Kidney (tissue), 14 donors: ENCODE results near the gene KNCN. TPM values are rescaled to one million over a fixed set of nuclear protein-coding genes. Genes with fewer than 3 reads are reported as not detected.
A peak's percentile ranks its signal among the peaks of the same experiment; 100 is the strongest.

Source experiments
- DNase-seq, 5 donors: peaks; one replicate each; pipeline ENCODE4 v3.0.0-alpha.2; 2013 to 2020
- FAIRE-seq: peaks from 2 replicates; lab custom pipeline; 2012; peaks lifted over from hg19 to GRCh38; lab: Jason Lieb, UNC
- H3K27ac ChIP-seq, 2 donors: one replicate each; pipeline ENCODE4 v1.7.0; 2013; ENCODE audit warnings: low read depth in 2 of 2, low read length in 2 of 2, inconsistent platforms in 1 of 2
- H3K27me3 ChIP-seq: one replicate; pipeline ENCODE4 v1.7.1; 2013; ENCODE audit warnings: low read length, inconsistent platforms; ENCODE audit not compliant: control insufficient read depth, insufficient read depth
- H3K36me3 ChIP-seq, 3 donors: one replicate each; pipeline versions ENCODE4 v1.7.0 to v1.7.1; 2013; ENCODE audit warnings: low read length in 3 of 3, control low read depth in 1 of 3, inconsistent platforms in 1 of 3; ENCODE audit not compliant: insufficient read depth in 3 of 3, control insufficient read depth in 2 of 3
- H3K4me1 ChIP-seq, 3 donors: one replicate each; pipeline versions ENCODE4 v1.7.0 to v1.7.1; 2013; ENCODE audit warnings: low read length in 3 of 3, inconsistent platforms in 1 of 3, low read depth in 1 of 3; ENCODE audit not compliant: control insufficient read depth in 2 of 3, insufficient read depth in 2 of 3
- H3K4me3 ChIP-seq, 3 donors: one replicate each; pipeline versions ENCODE4 v1.7.0 to v1.8.1; 2013; ENCODE audit warnings: low read length in 3 of 3, control low read depth in 1 of 3, inconsistent platforms in 1 of 3
- H3K9ac ChIP-seq, 3 donors: one replicate each; pipeline versions ENCODE4 v1.7.0 to v1.7.1; 2013; ENCODE audit warnings: low read length in 3 of 3, control low read depth in 1 of 3, inconsistent platforms in 1 of 3
- H3K9me3 ChIP-seq, 3 donors: one replicate each; pipeline versions ENCODE4 v1.7.0 to v1.7.1; 2013; ENCODE audit warnings: low read length in 3 of 3, control low read depth in 1 of 3, inconsistent platforms in 1 of 3; ENCODE audit not compliant: control insufficient read depth in 2 of 3, insufficient read depth in 1 of 3
- intact Hi-C: fragments of 100-400 bp; cut with DNase I; formaldehyde crosslinking; loops from one replicate; pipeline ENCODE4 v1.11.1; 2022
- polyA plus RNA-seq: library from polyadenylated mRNA; stranded (reverse); fragments of 350-450 nt; fragmentation: Illumina TruSeq; extraction: RNeasy Lipid Tissue Mini Kit (QIAGEN cat#74804); gene quantifications from one replicate; pipeline ENCODE4 v1.2.3, GENCODE V29; 2014; ENCODE audit warnings: low read depth, low replicate concordance; ENCODE audit not compliant: insufficient read depth
- total RNA-seq: library from RNA; stranded (reverse); fragmentation: NEBNext Ultra II Directional; extraction: Animal tissue kit (Norgen Biotek cat#: 25700); gene quantifications from one replicate; pipeline ENCODE4 v1.2.1, GENCODE V29; 2021
- TF ChIP-seq, protein P1 (sequence below): IDR thresholded peaks from 3 replicates; pipeline ENCODE4 v1.5.1; 2012; ENCODE audit warnings: mild to moderate bottlenecking, moderate library complexity, borderline replicate concordance; ENCODE audit not compliant: insufficient read depth; ENCODE audit errors: extremely low read depth
- donor health status: control.
- donor health status: control.
- donor health status: control.
- donor health status: control.
- donor health status: control.
- donor health status: DM: yes; HTN: yes; CAD: no.
- donor health status: Normal renal cell carcinoma (clear cell type).

The KNCN gene
- total and polyA plus RNA-seq, 2 donors from 2014 or later, result not detected

DNA sequence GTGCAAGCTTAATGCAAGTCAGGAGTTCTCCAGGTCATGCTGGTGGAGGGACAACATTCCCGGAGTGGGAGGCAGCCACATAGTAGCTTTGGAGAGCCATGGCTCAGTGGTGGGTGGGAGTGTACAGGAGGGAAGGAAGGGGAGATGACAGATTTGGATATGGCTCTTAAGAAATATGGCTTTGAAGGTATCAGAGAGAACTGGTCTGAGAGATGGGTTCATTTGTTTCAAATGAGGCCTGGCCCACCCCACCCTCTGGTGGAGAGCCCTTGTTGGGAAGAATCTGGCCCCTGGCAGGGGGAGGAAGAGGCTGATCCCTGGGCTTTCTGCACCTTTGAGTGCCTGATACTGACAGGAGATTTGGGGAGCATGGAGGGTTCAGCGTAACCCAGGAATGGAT, 55.7 kb downstream of the KNCN start:
- no peaks in the 10 kb centered on the region for H3K9me3 ChIP-seq
- H3K4me1 ChIP-seq, result no peaks in the 10 kb centered on the region
- intact Hi-C loops, result no loop called here
- H3K27me3 ChIP-seq, result peaks cover 47% of the 10 kb centered on the region
- no peak overlapping the region for H3K27ac ChIP-seq
- no peak overlapping the region for H3K4me3 ChIP-seq
- DNase-seq (peak in 1 of 5 donors; percentile 22), FAIRE-seq (no peak)
- no peaks in the 10 kb centered on the region for H3K36me3 ChIP-seq
- no peak overlapping the region for H3K9ac ChIP-seq
- TF ChIP-seq, protein P1, sequence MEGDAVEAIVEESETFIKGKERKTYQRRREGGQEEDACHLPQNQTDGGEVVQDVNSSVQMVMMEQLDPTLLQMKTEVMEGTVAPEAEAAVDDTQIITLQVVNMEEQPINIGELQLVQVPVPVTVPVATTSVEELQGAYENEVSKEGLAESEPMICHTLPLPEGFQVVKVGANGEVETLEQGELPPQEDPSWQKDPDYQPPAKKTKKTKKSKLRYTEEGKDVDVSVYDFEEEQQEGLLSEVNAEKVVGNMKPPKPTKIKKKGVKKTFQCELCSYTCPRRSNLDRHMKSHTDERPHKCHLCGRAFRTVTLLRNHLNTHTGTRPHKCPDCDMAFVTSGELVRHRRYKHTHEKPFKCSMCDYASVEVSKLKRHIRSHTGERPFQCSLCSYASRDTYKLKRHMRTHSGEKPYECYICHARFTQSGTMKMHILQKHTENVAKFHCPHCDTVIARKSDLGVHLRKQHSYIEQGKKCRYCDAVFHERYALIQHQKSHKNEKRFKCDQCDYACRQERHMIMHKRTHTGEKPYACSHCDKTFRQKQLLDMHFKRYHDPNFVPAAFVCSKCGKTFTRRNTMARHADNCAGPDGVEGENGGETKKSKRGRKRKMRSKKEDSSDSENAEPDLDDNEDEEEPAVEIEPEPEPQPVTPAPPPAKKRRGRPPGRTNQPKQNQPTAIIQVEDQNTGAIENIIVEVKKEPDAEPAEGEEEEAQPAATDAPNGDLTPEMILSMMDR, result no peak

Other genes with a start within 250 kb of the KNCN start
- gene LRRC41, start 248.0 kb downstream of the KNCN start, total RNA-seq, result 59.6 TPM
- 37.4 TPM for gene LRRC41, start 248.0 kb downstream of the KNCN start, polyA plus RNA-seq
- 188 TPM for gene UQCRH, start 247.9 kb downstream of the KNCN start, total RNA-seq
- gene UQCRH, start 247.9 kb downstream of the KNCN start, polyA plus RNA-seq, result 850 TPM
- 32.2 TPM for gene NSUN4, start 210.8 kb downstream of the KNCN start, total RNA-seq
- 12.4 TPM for gene NSUN4, start 210.8 kb downstream of the KNCN start, polyA plus RNA-seq
- gene FAAH, start 157.3 kb downstream of the KNCN start, total RNA-seq, result 39.3 TPM
- 50.7 TPM for gene FAAH, start 157.3 kb downstream of the KNCN start, polyA plus RNA-seq
- gene DMBX1, start 61.8 kb downstream of the KNCN start, total RNA-seq, result not detected
- not detected for gene DMBX1, start 61.8 kb downstream of the KNCN start, polyA plus RNA-seq
- gene MKNK1, start 52.6 kb upstream of the KNCN start, total RNA-seq, result 49.7 TPM
- 17.5 TPM for gene MKNK1, start 52.6 kb upstream of the KNCN start, polyA plus RNA-seq
- gene MOB3C, start 65.2 kb upstream of the KNCN start, total RNA-seq, result 14.9 TPM
- 12.4 TPM for gene MOB3C, start 65.2 kb upstream of the KNCN start, polyA plus RNA-seq
- gene ATPAF1, start 116.7 kb upstream of the KNCN start, total RNA-seq, result 36.4 TPM
- gene ATPAF1, start 116.7 kb upstream of the KNCN start, polyA plus RNA-seq, result 127 TPM
- 0.35 TPM for gene TEX38, start 120.2 kb upstream of the KNCN start, total RNA-seq
- not detected for gene TEX38, start 120.2 kb upstream of the KNCN start, polyA plus RNA-seq
- gene EFCAB14, start 167.5 kb upstream of the KNCN start, total RNA-seq, result 129 TPM
- gene EFCAB14, start 167.5 kb upstream of the KNCN start, polyA plus RNA-seq, result 48.1 TPM
- 3.3 TPM for gene CYP4B1, start 247.4 kb upstream of the KNCN start, total RNA-seq
- gene CYP4B1, start 247.4 kb upstream of the KNCN start, polyA plus RNA-seq, result 4.8 TPM